Ishikawa (cell line): ENCODE measurements around the gene GSTA5.
"Not testable (repeated sequence)": the region's sequence is repeated elsewhere in the genome, so short reads cannot be mapped to it uniquely, and the experiment has no call there.

Experiments
- NFIC ChIP-seq: IDR thresholded peaks from 2 replicates; pipeline ENCODE4 v1.6.1; 2012
- TAF1 ChIP-seq: IDR thresholded peaks from 2 replicates; pipeline ENCODE4 v1.6.1; 2012; ENCODE audit warnings: low read depth, mild to moderate bottlenecking
- ZBTB7A ChIP-seq: IDR thresholded peaks from 2 replicates; pipeline ENCODE4 v1.6.1; 2012; ENCODE audit warnings: low read depth

DNA sequence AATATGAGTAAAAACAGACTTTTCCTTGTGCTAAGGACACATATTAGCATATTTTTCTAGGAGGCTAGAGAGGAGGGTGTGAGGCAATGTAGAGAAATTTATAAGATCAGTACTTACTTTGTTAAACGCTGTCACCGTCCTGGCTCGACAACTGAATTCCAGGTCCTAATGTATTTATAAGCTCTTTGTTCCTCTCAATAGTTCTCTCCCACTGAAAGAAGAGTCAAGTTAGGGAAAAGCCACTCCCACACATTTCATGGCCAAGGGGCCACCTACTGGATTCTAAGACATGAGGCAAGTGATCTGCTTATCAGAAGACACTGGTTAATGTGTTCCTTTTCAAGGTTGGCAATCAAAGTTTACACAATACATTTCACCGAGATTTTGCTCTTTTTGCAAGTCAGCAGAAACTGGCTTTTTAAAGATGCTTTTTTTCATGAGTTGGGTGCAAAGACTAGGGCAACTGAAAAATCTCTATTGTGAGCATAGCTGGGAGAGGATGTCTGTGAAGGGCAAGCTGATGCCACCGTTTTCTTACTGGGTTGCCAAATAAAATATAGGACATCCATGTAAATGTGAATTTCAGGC, 36.9 kb downstream of the GSTA5 start, which contains the start of gene GSTA1:
- TF ChIP-seq TAF1, ZBTB7A, NFIC: not testable (repeated sequence)
